HCT116 (cell line): Measurements from ENCODE around the gene PTPN18. TPM values are rescaled to one million over a fixed set of nuclear protein-coding genes. Genes with fewer than 3 reads are reported as not detected.

Source experiments
- ATAC-seq: fragments of 200-7000 bp; cut with Tn5 transposase; 2 replicates; pipeline ENCODE4 v1.9.1; 2020; ENCODE audit warnings: mild to moderate bottlenecking, moderate library complexity
- BruUV-seq: library from RNA; stranded (reverse); fragments of 400-500 nt; replicated peaks from 2 replicates; lab custom pipeline; 2021; lab: Mats Ljungman, UMichigan
- CTCF ChIA-PET: fragments of 300-600 bp; sonication (Branson Sonifier 250); formaldehyde crosslinking; loops from one replicate; lab custom pipeline; 2021; ENCODE audit warnings: antibody characterized with exemption; lab: Charles Lee
- POLR2A ChIA-PET: fragments of 300-600, 350-600 bp; sonication (Branson Sonifier 250); formaldehyde crosslinking; loops from one replicate; lab custom pipeline; 2021; ENCODE audit warnings: antibody characterized with exemption; lab: Charles Lee
- RAD21 ChIA-PET, 2 experiments: fragments of 300-600 bp; sonication (Branson Sonifier 250); formaldehyde crosslinking; loops; one replicate each; lab custom pipeline; 2023; ENCODE audit warnings: low total read pairs in 2 of 2; ENCODE audit not compliant: uncharacterized antibody in 2 of 2, unreplicated experiment in 2 of 2, low non-redundant PET in 1 of 2; lab: Charles Lee
- DNase-seq: peaks from one replicate; pipeline ENCODE4 v3.0.0-alpha.2; 2010; ENCODE audit warnings: low read depth, low spot score
- H2AFZ ChIP-seq: fragments of 200-600 bp; shearing (Covaris generic), sonication (generic); 2 replicates; pipeline ENCODE4 v1.6.1; 2017; ENCODE audit warnings: low read depth, mixed run types, mixed read lengths, antibody characterized with exemption, low read length; ENCODE audit not compliant: poor library complexity, severe bottlenecking
- H3K27ac ChIP-seq: 2 replicates; pipeline ENCODE4 v1.5.1; 2012; ENCODE audit warnings: low read depth, low read length
- H3K27me3 ChIP-seq: fragments of 200-600 bp; sonication (generic); 2 replicates; pipeline ENCODE4 v1.6.1; 2016; ENCODE audit warnings: mixed run types, low read length, mixed read lengths; ENCODE audit not compliant: insufficient read depth
- H3K36me3 ChIP-seq, 2 experiments: fragments of 200-500 bp in 1 of 2; fragments of 200-600 bp in 1 of 2; sonication (Bioruptor generic) in 1 of 2; sonication (generic) in 1 of 2; 2 replicates each; pipeline versions ENCODE4 v1.5.1 to v1.6.1; 2014 to 2016; ENCODE audit warnings: low read length in 2 of 2, inconsistent platforms in 1 of 2, mixed read lengths in 1 of 2, mixed run types in 1 of 2; ENCODE audit not compliant: insufficient read depth in 2 of 2, control insufficient read depth in 1 of 2
- H3K4me1 ChIP-seq, 2 experiments: fragments of 200-600 bp in 1 of 2; sonication (generic) in 1 of 2; 2 replicates each; pipeline versions ENCODE4 v1.5.1 to v1.6.1; 2012 to 2017; ENCODE audit warnings: low read length in 2 of 2, inconsistent platforms in 1 of 2, mild to moderate bottlenecking in 1 of 2, mixed read lengths in 1 of 2, mixed run types in 1 of 2, moderate library complexity in 1 of 2; ENCODE audit not compliant: insufficient read depth in 2 of 2, control insufficient read depth in 1 of 2
- H3K4me2 ChIP-seq: fragments of 200-600 bp; sonication (generic); 2 replicates; pipeline ENCODE4 v1.6.1; 2017; ENCODE audit warnings: mixed run types, low read length, mixed read lengths
- H3K4me3 ChIP-seq, 2 experiments: fragments of 200-600 bp in 1 of 2; sonication (generic) in 1 of 2; replicated peaks in 1 of 2; 2 replicates each; pipeline ENCODE4 v1.5.1; 2011 to 2016; ENCODE audit warnings: low read length in 2 of 2, control low read depth in 1 of 2, low read depth in 1 of 2, mild to moderate bottlenecking in 1 of 2, mixed read lengths in 1 of 2, mixed run types in 1 of 2
- H3K79me2 ChIP-seq: fragments of 200-600 bp; sonication (generic); 2 replicates; pipeline ENCODE4 v1.6.1; 2017; ENCODE audit warnings: mild to moderate bottlenecking, mixed run types, low read length, moderate library complexity, mixed read lengths; ENCODE audit not compliant: insufficient read depth
- H3K9ac ChIP-seq: fragments of 200-600 bp; sonication (generic); 2 replicates; pipeline ENCODE4 v1.6.1; 2016; ENCODE audit warnings: low read length, mixed read lengths
- H3K9me2 ChIP-seq: fragments of 200-600 bp; sonication (generic), shearing (Covaris generic); 2 replicates; pipeline ENCODE4 v1.6.1; 2017; ENCODE audit warnings: mixed run types, mild to moderate bottlenecking, moderate library complexity; ENCODE audit not compliant: insufficient read depth
- H3K9me3 ChIP-seq, 2 experiments: fragments of 200-500 bp in 1 of 2; fragments of 200-600 bp in 1 of 2; sonication (Bioruptor generic) in 1 of 2; sonication (generic) in 1 of 2; 2 replicates each; pipeline ENCODE4 v1.6.1; 2014 to 2017; ENCODE audit warnings: low read length in 2 of 2, mixed read lengths in 2 of 2, inconsistent platforms in 1 of 2, low read depth in 1 of 2, mild to moderate bottlenecking in 1 of 2, mixed run types in 1 of 2, moderate library complexity in 1 of 2; ENCODE audit not compliant: control insufficient read depth in 1 of 2, insufficient read depth in 1 of 2
- H4K20me1 ChIP-seq: fragments of 200-600 bp; sonication (generic), shearing (Covaris generic); 2 replicates; pipeline ENCODE4 v1.6.1; 2017; ENCODE audit warnings: mixed run types, mild to moderate bottlenecking, moderate library complexity; ENCODE audit not compliant: insufficient read depth
- CEBPB ChIP-seq: IDR thresholded peaks from 2 replicates; pipeline ENCODE4 v1.6.1; 2012; ENCODE audit warnings: low read depth
- EZH2phosphoT487 ChIP-seq: fragments of 200-600 bp; IDR thresholded peaks from 2 replicates; pipeline ENCODE4 v1.6.1; 2018; ENCODE audit warnings: antibody characterized with exemption, borderline replicate concordance
- FOSL1 ChIP-seq: IDR thresholded peaks from 2 replicates; pipeline ENCODE4 v1.6.1; 2012; ENCODE audit warnings: low read depth
- POLR2A ChIP-seq: IDR thresholded peaks from 2 replicates; pipeline ENCODE4 v1.7.0; 2011; ENCODE audit warnings: borderline replicate concordance; ENCODE audit not compliant: insufficient read depth, insufficient read length; ENCODE audit errors: extremely low read depth
- POLR2AphosphoS5 ChIP-seq: IDR thresholded peaks from 2 replicates; pipeline ENCODE4 v1.6.1; 2011; ENCODE audit warnings: mild to moderate bottlenecking, low read depth, low read length, moderate library complexity
- SIN3A ChIP-seq: IDR thresholded peaks from 2 replicates; pipeline ENCODE4 v1.6.1; 2012; ENCODE audit warnings: low read depth
- SP1 ChIP-seq: IDR thresholded peaks from 2 replicates; pipeline ENCODE4 v1.6.1; 2012; ENCODE audit warnings: low read depth
- TCF7L2 ChIP-seq: IDR thresholded peaks from 2 replicates; pipeline ENCODE4 v1.7.0; 2011; ENCODE audit warnings: borderline replicate concordance, inconsistent platforms; ENCODE audit not compliant: insufficient read depth, insufficient read length; ENCODE audit errors: extremely low read depth
- YY1 ChIP-seq: IDR thresholded peaks from 2 replicates; pipeline ENCODE4 v1.6.1; 2011; ENCODE audit warnings: low read length, low read depth, moderate library complexity, mild to moderate bottlenecking; ENCODE audit not compliant: insufficient replicate concordance; ENCODE audit errors: extremely low read depth
- ZBTB33 ChIP-seq: IDR thresholded peaks from 2 replicates; pipeline ENCODE4 v1.6.1; 2011; ENCODE audit warnings: mild to moderate bottlenecking, low read length, moderate library complexity; ENCODE audit not compliant: insufficient replicate concordance; ENCODE audit errors: extremely low read depth
- ZFX ChIP-seq: fragments of 450-650 bp; IDR thresholded peaks from 2 replicates; pipeline ENCODE4 v1.6.1; 2017
- ZNF274 ChIP-seq: fragments of 200-500 bp; sonication (Bioruptor generic); IDR thresholded peaks from 2 replicates; pipeline ENCODE4 v1.6.1; 2014; ENCODE audit warnings: mild to moderate bottlenecking, low read depth, low read length, inconsistent platforms
- intact Hi-C: fragments of 100-400 bp; cut with micrococcal nuclease; formaldehyde crosslinking; loops from 2 replicates; pipeline ENCODE4 v1.10.0; 2022
- total RNA-seq: library from RNA; stranded (reverse); gene quantifications from one replicate; pipeline ENCODE4 v1.2.1, GENCODE V29; 2021; ENCODE audit not compliant: unreplicated experiment
- TF ChIP-seq, protein P1 (sequence below): IDR thresholded peaks from 2 replicates; pipeline ENCODE4 v1.6.1; 2012

Gene PTPN18
- total RNA-seq, 1 experiment from 2014 or later: 52.4 TPM

DNA sequence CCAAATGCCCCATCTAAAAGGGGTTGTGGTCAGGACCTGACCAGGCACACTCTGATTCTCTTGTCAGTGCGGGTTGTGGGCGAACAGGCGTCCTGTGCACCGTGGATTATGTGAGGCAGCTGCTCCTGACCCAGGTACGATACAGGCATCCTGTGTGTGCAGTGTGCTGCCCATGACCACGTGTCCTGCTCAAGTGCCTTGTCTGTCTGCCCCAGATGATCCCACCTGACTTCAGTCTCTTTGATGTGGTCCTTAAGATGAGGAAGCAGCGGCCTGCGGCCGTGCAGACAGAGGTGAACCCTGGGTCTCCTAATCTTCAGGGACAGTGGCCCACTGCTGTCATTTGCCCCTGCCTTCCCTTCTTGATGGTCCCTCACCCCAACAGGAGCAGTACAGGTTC, 14.6 kb downstream of the PTPN18 start:
- Histone ChIP-seq H3K36me3 (peaks cover 0 to under 1% of the 10 kb centered on the region in 2 experiments; a peak in 1 of 4 replicates), H3K79me2 (0 out of 2 replicates have a peak, but pooled peaks cover 7% of the 10 kb centered on the region), H4K20me1 (no peaks in the 10 kb centered on the region), H3K9me3 (no peaks in the 10 kb centered on the region), H3K9ac (no peak overlapping the region), H3K4me1 (peaks cover 17 to 32% of the 10 kb centered on the region in 2 experiments; a peak in 3 of 4 replicates), H3K27me3 (no peaks in the 10 kb centered on the region), H3K27ac (no peak overlapping the region), H2AFZ (no peak overlapping the region), H3K4me3 (no peak overlapping the region), H3K9me2 (no peaks in the 10 kb centered on the region), H3K4me2 (no peak overlapping the region)
- ChIA-PET RAD21 (no interaction called here), POLR2A (no interaction called here), CTCF (no interaction called here)
- TF ChIP-seq CEBPB (no peak), ZFX (no peak), ZBTB33 (no peak)
- BruUV-seq: no TSS peak
- intact Hi-C loops: loop anchor here (5.0 kb wide), 1 partner anchor 38 kb away; no protein-coding TSS in a partner anchor
- DNase-seq (no peak), ATAC-seq (no peak)

DNA sequence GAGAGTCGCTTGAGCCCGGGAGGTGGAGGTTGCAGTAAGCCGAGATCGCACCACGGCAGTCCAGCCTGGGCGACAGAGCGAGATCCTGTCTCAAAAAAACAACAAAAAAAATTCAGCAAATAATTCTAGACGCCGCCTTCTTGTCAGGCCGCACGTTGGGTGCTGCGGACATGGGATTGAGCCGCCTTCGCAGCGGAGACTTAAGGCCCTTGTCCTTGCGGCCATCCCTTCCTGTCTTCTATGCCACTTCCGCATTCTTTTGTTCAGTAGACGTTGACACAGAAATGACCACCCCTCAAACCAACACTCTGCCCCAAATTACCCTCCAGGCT, 15.8 kb downstream of the PTPN18 start:
- no peak for ATAC-seq
- H3K9ac ChIP-seq: peak overlapping the region; percentile 77
- H3K4me2 ChIP-seq: peak overlapping the region; percentile 90
- BruUV-seq: no TSS peak
- no peaks in the 10 kb centered on the region for H3K9me2 ChIP-seq
- H3K27me3 ChIP-seq: no peaks in the 10 kb centered on the region
- CTCF ChIA-PET: no interaction called here
- no peak overlapping the region for H2AFZ ChIP-seq
- 0 out of 2 replicates have a peak, but pooled peaks cover 7% of the 10 kb centered on the region for H3K79me2 ChIP-seq
- POLR2A ChIA-PET: no interaction called here
- H3K9me3 ChIP-seq: no peaks in the 10 kb centered on the region
- TF ChIP-seq FOSL1: no peak
- TF ChIP-seq CEBPB: no peak
- no peak for TF ChIP-seq ZNF274
- no peak for TF ChIP-seq ZFX
- TF ChIP-seq YY1: no peak
- TF ChIP-seq POLR2A: no peak
- no peak for TF ChIP-seq TCF7L2
- TF ChIP-seq SP1: no peak
- TF ChIP-seq SIN3A: no peak
- no peak for TF ChIP-seq EZH2phosphoT487
- TF ChIP-seq, protein P1, sequence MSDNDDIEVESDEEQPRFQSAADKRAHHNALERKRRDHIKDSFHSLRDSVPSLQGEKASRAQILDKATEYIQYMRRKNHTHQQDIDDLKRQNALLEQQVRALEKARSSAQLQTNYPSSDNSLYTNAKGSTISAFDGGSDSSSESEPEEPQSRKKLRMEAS: no peak
- no peak for TF ChIP-seq POLR2AphosphoS5
- intact Hi-C loops: loop anchor here (5.0 kb wide), 1 partner anchor 39 kb away; no protein-coding TSS in a partner anchor
- RAD21 ChIA-PET: no interaction called here
- H3K27ac ChIP-seq: peak overlapping the region; percentile 80
- no peak for DNase-seq
- H3K4me3 ChIP-seq: peak overlapping the region; percentile 75 to 82
- H4K20me1 ChIP-seq: no peaks in the 10 kb centered on the region
- H3K36me3 ChIP-seq: peaks cover 0 to 6% of the 10 kb centered on the region in 2 experiments; a peak in 2 of 4 replicates
- H3K4me1 ChIP-seq: peaks cover 17 to 32% of the 10 kb centered on the region in 2 experiments; a peak in 3 of 4 replicates
